Measurements from ENCODE around the gene CROCC. TPM values are rescaled to one million over a fixed set of nuclear protein-coding genes. Genes with fewer than 3 reads are reported as not detected.
"Not testable (repeated sequence)": the region's sequence is repeated elsewhere in the genome, so short reads cannot be mapped to it uniquely, and the experiment has no call there.

CROCC gene
- total RNA-seq: 14.4 TPM
- long read RNA-seq, partial matches to known transcripts: 6 of 11 reads
- long read RNA-seq, other reads (novel, unspliced or antisense): 5 of 11 reads

GRCh38 chr1:16921391-16922185 lies at the start of gene CROCC:
Gene CROCC, plus strand, starts transcription at chr1:16921931. Its CDS starts 88 bp downstream, at chr1:16922019.
- no peak for DNase-seq (ENCODE audit: low spot score)

GRCh38 chr1:16872152-16873075 lies 49.3 kb upstream of the CROCC start:
- not testable (repeated sequence) for DNase-seq (ENCODE audit: low spot score)

- DNase-seq (ENCODE audit: low spot score): not testable (repeated sequence)
These were observed 48.5 kb upstream of the CROCC start for GRCh38 chr1:16873076-16873879.

GRCh38 chr1:16874968-16875765 lies 46.6 kb upstream of the CROCC start:
- not testable (repeated sequence) for DNase-seq (ENCODE audit: low spot score)

GRCh38 chr1:16881742-16882141 lies 40.0 kb upstream of the CROCC start:
- DNase-seq (ENCODE audit: low spot score): not testable (repeated sequence)

GRCh38 chr1:16882986-16883385 lies 38.7 kb upstream of the CROCC start:
- DNase-seq (ENCODE audit: low spot score): no peak

GRCh38 chr1:16884487-16884886 lies 37.2 kb upstream of the CROCC start:
- not testable (repeated sequence) for DNase-seq (ENCODE audit: low spot score)

GRCh38 chr1:16886860-16887605 lies 34.7 kb upstream of the CROCC start:
- DNase-seq (ENCODE audit: low spot score): no peak

- peak; percentile 92 for DNase-seq (ENCODE audit: low spot score)
These were observed 32.6 kb upstream of the CROCC start for GRCh38 chr1:16888860-16889816.

GRCh38 chr1:16890539-16891021 lies 31.2 kb upstream of the CROCC start:
- not testable (repeated sequence) for DNase-seq (ENCODE audit: low spot score)

GRCh38 chr1:16891057-16891456 lies 30.7 kb upstream of the CROCC start:
- not testable (repeated sequence) for DNase-seq (ENCODE audit: low spot score)

- not testable (repeated sequence) for DNase-seq (ENCODE audit: low spot score)
These were observed 28.7 kb upstream of the CROCC start for GRCh38 chr1:16892978-16893525.

GRCh38 chr1:16893796-16894195 lies 27.9 kb upstream of the CROCC start:
- DNase-seq (ENCODE audit: low spot score): not testable (repeated sequence)

GRCh38 chr1:16894338-16894737 lies 27.4 kb upstream of the CROCC start:
- not testable (repeated sequence) for DNase-seq (ENCODE audit: low spot score)

GRCh38 chr1:16895233-16895597 lies 26.5 kb upstream of the CROCC start:
- not testable (repeated sequence) for DNase-seq (ENCODE audit: low spot score)

- DNase-seq (ENCODE audit: low spot score): not testable (repeated sequence)
These were observed 26.0 kb upstream of the CROCC start, which contains the start of gene RNU1-2 for GRCh38 chr1:16895598-16896315. Gene RNU1-2, plus strand, starts transcription at chr1:16895980.
